GM12878 (cell line): ENCODE results near the gene MSI2. TPM values are rescaled to one million over a fixed set of nuclear protein-coding genes. Genes with fewer than 3 reads are reported as not detected.

ENCODE experiments used
- ATAC-seq: fragments of 200-7000 bp; cut with Tn5 transposase; 3 replicates; pipeline ENCODE4 v1.9.1; 2020; ENCODE audit warnings: mild to moderate bottlenecking, moderate library complexity
- BruUV-seq: library from RNA; stranded (reverse); fragments of 400-500 nt; replicated peaks from 2 replicates; lab custom pipeline; 2021; lab: Mats Ljungman, UMichigan
- CTCF ChIA-PET: fragments of 300-600 bp; sonication (Branson Sonifier 250); formaldehyde crosslinking; extraction: SDS; loops from one replicate; lab custom pipeline; 2021; ENCODE audit warnings: inconsistent platforms; lab: Yijun Ruan, JAX
- POLR2A ChIA-PET: fragments of 350-600 bp; formaldehyde crosslinking; extraction: SDS; loops from one replicate; lab custom pipeline; 2021; ENCODE audit warnings: inconsistent platforms; lab: Charles Lee
- RAD21 ChIA-PET: fragments of 300-600 bp; sonication (Branson Sonifier 250); formaldehyde crosslinking; loops from one replicate; lab custom pipeline; 2023; ENCODE audit warnings: antibody characterized with exemption; ENCODE audit not compliant: unreplicated experiment; lab: Charles Lee
- SMC1A ChIA-PET: fragments of 300-600 bp; sonication (Branson Sonifier 250); formaldehyde crosslinking; loops from one replicate; lab custom pipeline; 2023; ENCODE audit not compliant: unreplicated experiment, uncharacterized antibody; lab: Charles Lee
- DNase-seq: peaks from one replicate; pipeline ENCODE4 v3.0.0-alpha.2; 2011; ENCODE audit warnings: low read depth, low spot score
- FAIRE-seq: peaks from 3 replicates; lab custom pipeline; 2011; peaks lifted over from hg19 to GRCh38; lab: Jason Lieb, UNC
- H2AFZ ChIP-seq: 2 replicates; pipeline ENCODE4 v1.6.0; 2011; ENCODE audit warnings: low read depth, low read length, control low read depth; ENCODE audit not compliant: control insufficient read depth
- H3K27ac ChIP-seq: 2 replicates; pipeline ENCODE4 v1.5.1; 2011; ENCODE audit warnings: control low read depth; ENCODE audit not compliant: control insufficient read depth, insufficient read depth
- H3K27me3 ChIP-seq, 2 experiments: replicated peaks in 1 of 2; 2 replicates each; pipeline versions ENCODE4 v1.6.0 to v1.6.1; 2011; ENCODE audit warnings: low read length in 1 of 2; ENCODE audit not compliant: control insufficient read depth in 2 of 2, insufficient read depth in 2 of 2
- H3K36me3 ChIP-seq, 2 experiments: 2 replicates each; pipeline ENCODE4 v1.5.1; 2011; ENCODE audit warnings: low read length in 1 of 2; ENCODE audit not compliant: control insufficient read depth in 2 of 2, insufficient read depth in 2 of 2
- H3K4me1 ChIP-seq: 2 replicates; pipeline ENCODE4 v1.6.1; 2011; ENCODE audit warnings: mild to moderate bottlenecking, low read length, moderate library complexity, mixed read lengths; ENCODE audit not compliant: control insufficient read depth, insufficient read depth
- H3K4me2 ChIP-seq: 2 replicates; pipeline ENCODE4 v1.6.0; 2011; ENCODE audit warnings: control low read depth; ENCODE audit not compliant: control insufficient read depth, insufficient read depth
- H3K4me3 ChIP-seq: fragments of 200-600 bp; sonication (generic); 2 replicates; pipeline ENCODE4 v1.5.1; 2016
- H3K79me2 ChIP-seq: 2 replicates; pipeline ENCODE4 v1.6.0; 2011; ENCODE audit warnings: low read length; ENCODE audit not compliant: control insufficient read depth, insufficient read depth
- H3K9ac ChIP-seq: 2 replicates; pipeline ENCODE4 v1.8.0; 2011; ENCODE audit warnings: low read length, control low read depth, mixed read lengths; ENCODE audit not compliant: control insufficient read depth, insufficient read depth
- H3K9me3 ChIP-seq: replicated peaks from 3 replicates; pipeline ENCODE4 v1.5.1; 2011; ENCODE audit warnings: mild to moderate bottlenecking, low read length; ENCODE audit not compliant: control insufficient read depth, insufficient read depth
- H4K20me1 ChIP-seq: 2 replicates; pipeline ENCODE4 v1.6.0; 2011; ENCODE audit not compliant: control insufficient read depth, insufficient read depth
- CREB1 ChIP-seq: IDR thresholded peaks from 2 replicates; pipeline ENCODE4 v1.6.1; 2012; ENCODE audit warnings: low read depth, mild to moderate bottlenecking, inconsistent platforms
- EP300 ChIP-seq, 2 experiments: fragments of 150-350 bp in 1 of 2; IDR thresholded peaks; 2 replicates each; pipeline ENCODE4 v1.6.1; 2011 to 2012; ENCODE audit warnings: low read depth in 2 of 2, low read length in 2 of 2, borderline replicate concordance in 1 of 2, improper control_type of control experiment in 1 of 2, inconsistent platforms in 1 of 2; ENCODE audit not compliant: control insufficient read depth in 1 of 2
- JUND ChIP-seq: IDR thresholded peaks from 2 replicates; pipeline ENCODE4 v1.6.1; 2012; ENCODE audit warnings: low read depth, mild to moderate bottlenecking, low read length, improper control_type of control experiment, moderate library complexity
- KLF5 ChIP-seq: fragments of 450-650 bp; IDR thresholded peaks from 2 replicates; pipeline ENCODE4 v1.6.1; 2014; ENCODE audit warnings: mild to moderate bottlenecking; ENCODE audit not compliant: partially characterized antibody
- MTA3 ChIP-seq: IDR thresholded peaks from 2 replicates; pipeline ENCODE4 v1.6.1; 2012; ENCODE audit warnings: low read length, inconsistent platforms, borderline replicate concordance
- RCOR1 ChIP-seq: conservative IDR thresholded peaks from 2 replicates; pipeline ENCODE4 v1.6.1; 2012; ENCODE audit warnings: low read depth, low read length, improper control_type of control experiment
- TBL1XR1 ChIP-seq: IDR thresholded peaks from 2 replicates; pipeline ENCODE4 v1.6.1; 2012; ENCODE audit warnings: low read depth, low read length, improper control_type of control experiment
- WGBS: methylation state at CpG from one replicate; pipeline ENCODE4 v1.1.6; 2016; ENCODE audit warnings: low lambda C conversion rate; ENCODE audit not compliant: insufficient replicate concordance, insufficient coverage; ENCODE audit errors: missing lambda C conversion rate; 5-methylcytosine and 5-hydroxymethylcytosine counted together
- in situ Hi-C: fragments of 300-500 bp; cut with MboI; formaldehyde crosslinking; loops from 9 replicates; pipeline ENCODE4 v1.14.3; 2018; ENCODE audit warnings: mixed read lengths
- intact Hi-C: fragments of 100-400 bp; cut with micrococcal nuclease; formaldehyde crosslinking; loops from one replicate; pipeline ENCODE4 v1.14.2; 2022; ENCODE audit not compliant: unreplicated experiment
- polyA plus RNA-seq, 11 experiments: library from polyadenylated mRNA; depleted of rRNA in 4 of 11; unstranded in 6 of 11; stranded (reverse) in 5 of 11; fragments of >200 nt; fragmentation: Nextera tagmentation in 4 of 11; fragmentation: Illumina TruSeq in 1 of 11; extraction: Ambion mirVana in 4 of 11; extraction: Trizol in 1 of 11; gene quantifications; 1 replicate in 1 of 11; 2 replicates in 10 of 11; pipeline versions ENCODE4 v1.2.1 to v1.2.3, GENCODE V29; 2011 to 2016; ENCODE audit warnings: inconsistent platforms in 2 of 11, missing spikeins in 2 of 11, low read depth in 1 of 11
- total RNA-seq, 4 experiments: library from RNA; depleted of rRNA in 3 of 4; stranded (reverse); fragments of >200 nt in 3 of 4; fragmentation: Illumina TruSeq in 1 of 4; extraction: Trizol in 1 of 4; gene quantifications; 2 replicates each; pipeline versions ENCODE4 v1.2.1 to v1.2.3, GENCODE V29; 2013 to 2021
- TF ChIP-seq, protein P1 (sequence below): fragments of 450-650 bp; IDR thresholded peaks from 2 replicates; pipeline ENCODE4 v1.6.1; 2014; ENCODE audit warnings: mild to moderate bottlenecking

Gene MSI2
- total and polyA plus RNA-seq, 10 of the 15 experiments (the other 5 are each of a cell fraction or from before 2014, with no cell fraction given): 6.1 to 76.1 (median 42.0) TPM

- CTCF ChIA-PET: no interaction called here
- POLR2A ChIA-PET: no interaction called here
- Histone ChIP-seq H3K36me3 (peaks cover 12 to 18% of the 10 kb centered on the region in 2 experiments), H3K4me2 (no peak overlapping the region), H3K79me2 (no peaks in the 10 kb centered on the region), H3K27me3 (no peaks in the 10 kb centered on the region), H3K9me3 (no peaks in the 10 kb centered on the region), H3K4me3 (no peak overlapping the region), H3K9ac (no peak overlapping the region), H3K4me1 (peaks cover 20% of the 10 kb centered on the region), H3K27ac (no peak overlapping the region), H4K20me1 (no peaks in the 10 kb centered on the region), H2AFZ (no peak overlapping the region)
- BruUV-seq: TSS peak; percentile 16
- RAD21 ChIA-PET: no interaction called here
- FAIRE-seq: no peak
- intact Hi-C loops: no loop called here
- SMC1A ChIA-PET: interaction anchor here (0.7 kb wide), 1 partner anchor 10 kb away, joined by 3 read pairs; no protein-coding TSS in a partner anchor
- no peak for DNase-seq
- in situ Hi-C loops: no loop called here
- no peak for TF ChIP-seq KLF5
- TF ChIP-seq TBL1XR1: no peak
- no peak for TF ChIP-seq EP300 (IDR thresholded peaks at IDR 0.05; ENCODE audit: borderline replicate concordance in 1 of 2, control insufficient read depth in 1 of 2, low read depth in 2 of 2, low read length in 2 of 2)
- no peak for TF ChIP-seq RCOR1
- TF ChIP-seq, protein P1, sequence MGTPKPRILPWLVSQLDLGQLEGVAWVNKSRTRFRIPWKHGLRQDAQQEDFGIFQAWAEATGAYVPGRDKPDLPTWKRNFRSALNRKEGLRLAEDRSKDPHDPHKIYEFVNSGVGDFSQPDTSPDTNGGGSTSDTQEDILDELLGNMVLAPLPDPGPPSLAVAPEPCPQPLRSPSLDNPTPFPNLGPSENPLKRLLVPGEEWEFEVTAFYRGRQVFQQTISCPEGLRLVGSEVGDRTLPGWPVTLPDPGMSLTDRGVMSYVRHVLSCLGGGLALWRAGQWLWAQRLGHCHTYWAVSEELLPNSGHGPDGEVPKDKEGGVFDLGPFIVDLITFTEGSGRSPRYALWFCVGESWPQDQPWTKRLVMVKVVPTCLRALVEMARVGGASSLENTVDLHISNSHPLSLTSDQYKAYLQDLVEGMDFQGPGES: no peak
- no peak for TF ChIP-seq CREB1
- TF ChIP-seq JUND: no peak
- TF ChIP-seq MTA3: no peak
- no peak for ATAC-seq
- WGBS: 96% methylated on average over 5 of the region's 5 CpGs
Observed at GRCh38 chr17:57632294-57632693, 376.0 kb downstream of the MSI2 start.
